Measurements from ENCODE around the gene CACNB4. TPM values are rescaled to one million over a fixed set of nuclear protein-coding genes. Genes with fewer than 3 reads are reported as not detected.

Gene CACNB4
- total and polyA plus RNA-seq, 9 of the 15 experiments (the other 6 are each of a cell fraction or from before 2014, with no cell fraction given), result 0.01 to 0.20 (median 0.04) TPM; not detected in 1

DNA sequence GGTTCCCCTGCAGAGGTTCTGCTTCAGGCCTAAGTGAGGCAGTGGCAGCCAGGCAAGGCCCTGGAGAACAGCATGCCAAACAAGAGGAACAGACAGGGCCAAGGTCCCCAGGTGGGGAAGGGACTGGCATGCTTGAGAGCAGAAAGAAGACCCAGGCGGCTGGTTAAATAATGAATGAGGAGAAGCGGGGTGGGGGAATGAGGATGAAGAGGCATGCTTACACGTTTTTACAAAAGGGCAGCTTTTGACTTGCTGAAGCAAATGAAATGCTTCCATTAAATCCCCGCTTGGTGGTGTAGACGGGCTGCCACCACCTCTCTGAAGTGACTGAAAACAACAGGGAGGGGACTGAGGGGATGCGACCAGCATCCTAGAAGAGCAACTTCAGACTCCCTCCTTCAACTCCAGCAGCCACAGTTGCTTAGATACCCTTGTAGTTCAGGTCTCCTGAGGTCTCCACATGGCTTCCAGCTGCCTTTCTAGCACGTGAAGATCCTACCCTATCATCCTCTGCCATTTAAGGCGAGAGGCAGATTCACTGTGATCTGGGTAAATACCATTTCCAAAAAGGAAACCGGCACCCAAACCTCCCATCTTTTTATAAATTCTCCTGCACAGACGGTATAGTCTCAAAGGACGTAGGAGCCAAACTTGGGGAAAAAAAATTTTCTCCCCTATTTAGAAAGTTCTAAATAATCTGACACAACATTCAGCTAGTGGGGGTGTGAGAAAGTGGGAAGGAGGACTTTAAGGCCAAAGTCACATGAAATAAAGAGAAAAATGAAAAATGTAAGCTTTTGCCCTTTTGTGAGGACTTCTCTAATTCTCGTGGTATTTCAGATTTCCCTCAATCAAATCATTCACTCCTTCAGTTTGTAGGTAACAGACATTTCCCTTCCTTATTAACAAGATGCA, 65.6 kb downstream of the CACNB4 start:
- peaks cover 7 to 40% of the 10 kb centered on the region in 2 experiments; a peak in 3 of 5 replicates for H3K27me3 ChIP-seq (ENCODE audit: control insufficient read depth in 2 of 2, insufficient read depth in 2 of 2, low read length in 2 of 2)
- no peaks in the 10 kb centered on the region for H4K20me1 ChIP-seq (replicated peaks; ENCODE audit: control insufficient read depth, insufficient read depth, low read length)
- H2AFZ ChIP-seq (ENCODE audit: low read depth, low read length), result no peak overlapping the region
- DNase-seq (ENCODE audit: extremely low read depth in 1 of 4, low spot score in 3 of 4) (no peak), FAIRE-seq (peak; percentile 26), ATAC-seq (peak; percentile 32; the same call in 2 of the 3 replicates)
- H3K9me3 ChIP-seq (replicated peaks; ENCODE audit: control insufficient read depth, insufficient read depth, low read depth, low read length), result no peaks in the 10 kb centered on the region
- H3K4me3 ChIP-seq, result no peak overlapping the region
- no peaks in the 10 kb centered on the region for H3K36me3 ChIP-seq (ENCODE audit: control insufficient read depth, insufficient read depth, low read length)
- no peaks in the 10 kb centered on the region for H3K9me1 ChIP-seq (ENCODE audit: control insufficient read depth, insufficient read depth, low read length)
- H3K79me2 ChIP-seq (ENCODE audit: control insufficient read depth, insufficient read depth, low read length), result no peaks in the 10 kb centered on the region
- in situ Hi-C loops (cut with MboI), result no loop called here
- TF ChIP-seq POLR2B (IDR thresholded peaks at IDR 0.05; ENCODE audit: low read depth, partially characterized antibody), result no peak
- no peak for TF ChIP-seq HDAC6 (IDR thresholded peaks at IDR 0.05; ENCODE audit: low read depth, low read length)
- no peak for TF ChIP-seq DACH1 (IDR thresholded peaks at IDR 0.05; ENCODE audit: partially characterized antibody)
- no peak for TF ChIP-seq HMG20A (CRISPR knock-in tag; conservative IDR thresholded peaks at IDR 0.05)
- 0 out of 4 replicates have a peak, but pooled peaks of 1 of the 2 experiments have one; percentile 14 for TF ChIP-seq RAD21 (CRISPR knock-in tag; conservative IDR thresholded peaks at IDR 0.05 in 1 of 2, IDR thresholded peaks at IDR 0.05 in 1 of 2)
- TF ChIP-seq ZNF354B (CRISPR knock-in tag; IDR thresholded peaks at IDR 0.05), result no peak
- no peak for TF ChIP-seq ZBTB1 (CRISPR knock-in tag; IDR thresholded peaks at IDR 0.05; ENCODE audit: borderline replicate concordance, low read depth)
- TF ChIP-seq, protein P1, sequence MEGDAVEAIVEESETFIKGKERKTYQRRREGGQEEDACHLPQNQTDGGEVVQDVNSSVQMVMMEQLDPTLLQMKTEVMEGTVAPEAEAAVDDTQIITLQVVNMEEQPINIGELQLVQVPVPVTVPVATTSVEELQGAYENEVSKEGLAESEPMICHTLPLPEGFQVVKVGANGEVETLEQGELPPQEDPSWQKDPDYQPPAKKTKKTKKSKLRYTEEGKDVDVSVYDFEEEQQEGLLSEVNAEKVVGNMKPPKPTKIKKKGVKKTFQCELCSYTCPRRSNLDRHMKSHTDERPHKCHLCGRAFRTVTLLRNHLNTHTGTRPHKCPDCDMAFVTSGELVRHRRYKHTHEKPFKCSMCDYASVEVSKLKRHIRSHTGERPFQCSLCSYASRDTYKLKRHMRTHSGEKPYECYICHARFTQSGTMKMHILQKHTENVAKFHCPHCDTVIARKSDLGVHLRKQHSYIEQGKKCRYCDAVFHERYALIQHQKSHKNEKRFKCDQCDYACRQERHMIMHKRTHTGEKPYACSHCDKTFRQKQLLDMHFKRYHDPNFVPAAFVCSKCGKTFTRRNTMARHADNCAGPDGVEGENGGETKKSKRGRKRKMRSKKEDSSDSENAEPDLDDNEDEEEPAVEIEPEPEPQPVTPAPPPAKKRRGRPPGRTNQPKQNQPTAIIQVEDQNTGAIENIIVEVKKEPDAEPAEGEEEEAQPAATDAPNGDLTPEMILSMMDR (IDR thresholded peaks at IDR 0.05 in 2 of 3, conservative IDR thresholded peaks at IDR 0.05 in 1 of 3; ENCODE audit: insufficient read depth in 2 of 3, low read depth in 1 of 3, low read length in 3 of 3), result 0 out of 6 replicates have a peak, but pooled peaks of 1 of the 3 experiments have one; percentile 8
- no peak for TF ChIP-seq EZH2 (IDR thresholded peaks at IDR 0.05; ENCODE audit: borderline replicate concordance, low read depth, low read length)
- ChIA-PET POLR2A (interaction anchor here (0.7 to 0.8 kb wide), 2 partner anchors 464 to 546 kb away, joined by 3 to 4 read pairs; no protein-coding TSS in a partner anchor), CTCF (ENCODE audit: low intra/inter-chr PET ratio) (interaction anchor here (0.8 kb wide), 1 partner anchor 143 kb away, joined by 4 read pairs; the partner anchor contains the start of gene STAM2)
- H3K9ac ChIP-seq (ENCODE audit: insufficient read depth in 1 of 2, low read depth in 2 of 2, low read length in 2 of 2), result no peak overlapping the region
- BruUV-seq (replicated peaks), result no TSS peak
- no peak overlapping the region for H3K27ac ChIP-seq (ENCODE audit: extremely low read depth, low read depth, low read length)
- intact Hi-C loops (cut with micrococcal nuclease), result loop anchor here (10.0 kb wide), 2 partner anchors 302 to 712 kb away; partner anchors contain the start of gene FMNL2
- no peak overlapping the region for H3K4me2 ChIP-seq (ENCODE audit: insufficient read depth, low read length)
- 1% methylated on average over 12 of the region's 12 CpGs for WGBS (ENCODE audit: insufficient coverage, low coverage, missing lambda C conversion rate)
- no peaks in the 10 kb centered on the region for H3K4me1 ChIP-seq (replicated peaks in 1 of 2; ENCODE audit: control insufficient read depth in 2 of 2, insufficient read depth in 2 of 2, low read length in 2 of 2)

Measured in K562 (cell line).